MCF 10A (cell line): ENCODE data around the gene GSAP. TPM values are rescaled to one million over a fixed set of nuclear protein-coding genes. Genes with fewer than 3 reads are reported as not detected.
A peak's percentile ranks its signal among the peaks of the same experiment; 100 is the strongest.

ENCODE experiments used
- BruUV-seq: library from RNA; stranded (reverse); fragments of 400-500 nt; replicated peaks from 2 replicates; lab custom pipeline; 2021; lab: Mats Ljungman, UMichigan
- CTCF ChIA-PET: fragments of 300-600 bp; sonication (Branson Sonifier 250); formaldehyde crosslinking; extraction: SDS; loops from one replicate; lab custom pipeline; 2021; ENCODE audit warnings: antibody characterized with exemption, inconsistent platforms; lab: Yijun Ruan, JAX
- POLR2A ChIA-PET: fragments of 300-600, 350-650 bp; sonication (Branson Sonifier 250); formaldehyde crosslinking; extraction: SDS; loops from one replicate; lab custom pipeline; 2020; ENCODE audit warnings: antibody characterized with exemption, inconsistent platforms; lab: Yijun Ruan, JAX
- DNase-seq: peaks from one replicate; pipeline ENCODE4 v3.0.0-alpha.2; 2018; ENCODE audit not compliant: unreplicated experiment
- H3K27ac Mint-ChIP-seq: one replicate; pipeline ENCODE4 v1.8.0; 2022; ENCODE audit warnings: mild to moderate bottlenecking, low read depth, mixed read lengths; ENCODE audit not compliant: unreplicated experiment
- H3K27me3 Mint-ChIP-seq: one replicate; pipeline ENCODE4 v1.8.0; 2022; ENCODE audit warnings: mixed read lengths; ENCODE audit not compliant: insufficient read depth, unreplicated experiment
- H3K36me3 Mint-ChIP-seq: one replicate; pipeline ENCODE4 v1.8.0; 2022; ENCODE audit warnings: mild to moderate bottlenecking, moderate library complexity, mixed read lengths; ENCODE audit not compliant: insufficient read depth, unreplicated experiment
- H3K4me1 Mint-ChIP-seq: one replicate; pipeline ENCODE4 v1.8.0; 2022; ENCODE audit warnings: mixed read lengths; ENCODE audit not compliant: insufficient read depth, unreplicated experiment
- H3K4me3 Mint-ChIP-seq: one replicate; pipeline ENCODE4 v1.8.0; 2022; ENCODE audit warnings: mild to moderate bottlenecking, moderate library complexity, mixed read lengths; ENCODE audit not compliant: unreplicated experiment
- H3K9me3 Mint-ChIP-seq: one replicate; pipeline ENCODE4 v1.8.0; 2022; ENCODE audit warnings: mixed read lengths; ENCODE audit not compliant: unreplicated experiment
- intact Hi-C: fragments of 100-400 bp; cut with micrococcal nuclease; formaldehyde crosslinking; loops from 2 replicates; pipeline ENCODE4 v1.14.1; 2022
- total RNA-seq: library from RNA; stranded (reverse); gene quantifications from 2 replicates; pipeline ENCODE4 v1.2.3, GENCODE V29; 2022
- TF ChIP-seq, protein P1 (sequence below): fragments of 200-600 bp; IDR thresholded peaks from one replicate; pipeline ENCODE4 v1.8.0; 2022; ENCODE audit warnings: antibody characterized with exemption, mild to moderate bottlenecking; ENCODE audit not compliant: unreplicated experiment

The GSAP gene
- total RNA-seq, 1 experiment from 2014 or later: 13.7 TPM

DNA sequence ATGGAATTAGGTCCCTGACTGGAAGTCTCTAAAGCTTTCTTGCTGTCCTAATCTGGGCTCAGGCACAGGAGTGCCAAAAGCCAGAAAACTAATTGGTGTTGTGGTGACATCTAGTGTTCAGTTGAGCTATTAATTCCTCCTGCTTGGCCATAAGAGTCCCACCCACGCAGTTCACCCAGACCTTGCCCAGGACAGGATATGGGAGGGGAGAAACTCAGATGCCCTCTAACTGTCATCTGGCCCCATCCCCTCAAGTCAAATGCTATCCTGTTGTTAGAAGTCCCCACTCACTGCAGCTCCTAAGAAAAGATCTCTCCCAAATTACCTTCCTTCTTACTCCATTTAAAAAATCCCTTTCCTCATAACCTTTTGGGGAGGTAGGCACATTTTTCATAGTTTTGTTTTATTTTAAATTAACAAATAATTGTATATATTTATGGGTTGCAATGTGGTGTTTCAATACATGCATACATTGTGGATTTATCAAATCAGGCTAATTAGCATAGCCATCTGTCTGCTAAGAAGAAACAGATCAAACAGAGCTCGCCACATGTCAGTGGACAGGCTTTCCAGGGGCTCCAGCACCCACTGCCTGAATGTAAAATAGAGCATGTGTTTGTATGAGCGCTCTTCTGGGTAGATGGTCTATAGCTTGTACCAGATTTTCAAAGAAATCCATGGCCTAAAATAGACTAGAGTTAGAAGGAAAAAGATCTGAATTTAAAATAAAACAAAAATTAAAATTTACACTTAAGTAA lies 84.0 kb downstream of the GSAP start:
- DNase-seq: peak; percentile 90
- H3K27me3 Mint-ChIP-seq: no peaks in the 10 kb centered on the region
- H3K36me3 Mint-ChIP-seq: no peaks in the 10 kb centered on the region
- TF ChIP-seq, protein P1, sequence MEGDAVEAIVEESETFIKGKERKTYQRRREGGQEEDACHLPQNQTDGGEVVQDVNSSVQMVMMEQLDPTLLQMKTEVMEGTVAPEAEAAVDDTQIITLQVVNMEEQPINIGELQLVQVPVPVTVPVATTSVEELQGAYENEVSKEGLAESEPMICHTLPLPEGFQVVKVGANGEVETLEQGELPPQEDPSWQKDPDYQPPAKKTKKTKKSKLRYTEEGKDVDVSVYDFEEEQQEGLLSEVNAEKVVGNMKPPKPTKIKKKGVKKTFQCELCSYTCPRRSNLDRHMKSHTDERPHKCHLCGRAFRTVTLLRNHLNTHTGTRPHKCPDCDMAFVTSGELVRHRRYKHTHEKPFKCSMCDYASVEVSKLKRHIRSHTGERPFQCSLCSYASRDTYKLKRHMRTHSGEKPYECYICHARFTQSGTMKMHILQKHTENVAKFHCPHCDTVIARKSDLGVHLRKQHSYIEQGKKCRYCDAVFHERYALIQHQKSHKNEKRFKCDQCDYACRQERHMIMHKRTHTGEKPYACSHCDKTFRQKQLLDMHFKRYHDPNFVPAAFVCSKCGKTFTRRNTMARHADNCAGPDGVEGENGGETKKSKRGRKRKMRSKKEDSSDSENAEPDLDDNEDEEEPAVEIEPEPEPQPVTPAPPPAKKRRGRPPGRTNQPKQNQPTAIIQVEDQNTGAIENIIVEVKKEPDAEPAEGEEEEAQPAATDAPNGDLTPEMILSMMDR: peak; percentile 75
- CTCF ChIA-PET: interaction anchor here (0.6 to 3.1 kb wide), 30 partner anchors 9 to 1461 kb away, joined by 3 to 33 read pairs (median 4); partner anchors contain the start of gene CCDC146
- intact Hi-C loops: loop anchor here (10.0 kb wide), 1 partner anchor 203 kb away; the partner anchor contains the start of gene PTPN12
- no peaks in the 10 kb centered on the region for H3K9me3 Mint-ChIP-seq
- POLR2A ChIA-PET: interaction anchor here (0.6 to 1.5 kb wide), 5 partner anchors 13 to 420 kb away, joined by 3 to 6 read pairs (median 5); partner anchors contain the start of gene CCDC146
- no peak overlapping the region for H3K27ac Mint-ChIP-seq
- no TSS peak for BruUV-seq
- peaks cover 26% of the 10 kb centered on the region for H3K4me1 Mint-ChIP-seq
- no peak overlapping the region for H3K4me3 Mint-ChIP-seq

DNA sequence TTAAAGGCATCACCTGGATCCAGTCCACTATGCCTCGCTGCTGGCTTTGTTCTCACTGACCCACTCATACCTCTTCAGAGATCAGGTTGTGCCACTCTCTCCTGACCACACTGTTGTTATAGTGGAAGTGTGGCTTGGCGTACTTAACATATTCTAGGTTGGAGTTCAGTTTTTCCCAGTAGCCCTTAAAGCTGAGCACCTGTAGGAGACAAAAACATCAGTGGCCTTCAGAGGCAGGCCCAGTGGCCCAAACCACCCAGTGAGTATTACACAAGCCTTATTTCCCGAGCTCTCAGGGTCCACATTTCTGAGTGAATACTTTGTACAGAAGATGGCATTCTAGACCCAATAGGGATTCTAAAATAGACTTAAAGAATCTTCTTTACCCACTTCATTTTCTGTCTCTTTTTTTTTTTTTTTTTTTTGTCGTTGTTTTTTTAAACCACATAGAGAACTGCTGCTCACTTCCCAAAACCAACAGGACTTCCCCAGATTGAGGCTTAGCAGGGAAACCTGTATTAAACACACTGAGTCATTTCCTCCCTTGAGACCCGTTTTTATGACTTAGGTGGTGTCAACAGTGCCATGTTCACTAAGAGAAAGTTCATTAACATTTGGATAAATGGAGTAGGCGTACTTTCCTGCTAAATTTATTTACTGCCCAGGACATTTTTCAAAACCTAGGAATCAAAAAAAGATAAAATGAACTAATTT lies 85.8 kb downstream of the GSAP start:
- TF ChIP-seq, protein P1: no peak
- no peaks in the 10 kb centered on the region for H3K27me3 Mint-ChIP-seq
- intact Hi-C loops: loop anchor here (1.0 to 10.0 kb wide), 2 partner anchors 83 to 204 kb away; partner anchors contain the start of gene PTPN12
- H3K36me3 Mint-ChIP-seq: no peaks in the 10 kb centered on the region
- no peaks in the 10 kb centered on the region for H3K9me3 Mint-ChIP-seq
- peak overlapping the region; percentile 76 for H3K27ac Mint-ChIP-seq
- BruUV-seq: no TSS peak
- POLR2A ChIA-PET: interaction anchor here (0.6 kb wide), 1 partner anchor 137 kb away, joined by 4 read pairs; no protein-coding TSS in a partner anchor
- H3K4me1 Mint-ChIP-seq: peaks cover 32% of the 10 kb centered on the region
- CTCF ChIA-PET: interaction anchor here (0.6 to 3.1 kb wide), 4 partner anchors 7 to 246 kb away, joined by 3 to 33 read pairs (median 6); no protein-coding TSS in a partner anchor
- peak; percentile 72 for DNase-seq
- no peak overlapping the region for H3K4me3 Mint-ChIP-seq

DNA sequence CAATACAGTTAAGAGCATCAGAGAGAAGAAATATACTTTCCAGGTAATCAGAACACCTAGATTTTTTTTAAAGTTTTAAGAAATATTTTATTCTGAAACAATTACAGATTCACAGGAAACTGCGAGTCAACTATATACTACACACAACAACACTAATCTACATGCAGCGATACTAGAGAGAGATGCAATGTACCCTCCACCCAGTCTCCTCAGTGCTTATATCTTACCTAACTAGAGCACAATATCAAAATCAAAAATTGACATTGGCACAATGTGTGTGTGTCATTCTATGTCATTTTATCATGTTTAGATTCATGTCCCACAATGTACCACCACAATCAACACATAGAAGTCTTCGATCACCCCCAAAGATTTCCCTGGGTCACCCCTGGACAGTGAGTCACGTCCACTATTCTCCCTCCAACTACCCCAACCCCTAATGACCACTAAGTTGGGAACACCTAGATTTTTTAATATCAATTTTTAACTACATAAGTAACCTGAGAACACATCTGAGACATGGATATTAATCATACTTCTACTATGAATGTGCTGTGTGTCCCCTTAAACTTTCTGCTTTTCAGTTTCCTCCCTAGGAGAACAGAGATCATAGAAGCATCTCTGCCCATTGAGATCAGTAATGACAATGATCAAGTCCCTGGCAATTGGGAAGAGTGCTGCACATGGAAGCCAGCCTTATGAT lies 86.5 kb downstream of the GSAP start:
- peaks cover 32% of the 10 kb centered on the region for H3K4me1 Mint-ChIP-seq
- intact Hi-C loops: loop anchor here (1.0 to 10.0 kb wide), 2 partner anchors 82 to 205 kb away; partner anchors contain the start of gene PTPN12
- TF ChIP-seq, protein P1: no peak
- H3K27ac Mint-ChIP-seq: no peak overlapping the region
- CTCF ChIA-PET: interaction anchor here (0.6 to 1.0 kb wide), 2 partner anchors 9 to 247 kb away, joined by 3 to 4 read pairs; no protein-coding TSS in a partner anchor
- BruUV-seq: no TSS peak
- no peak overlapping the region for H3K4me3 Mint-ChIP-seq
- H3K9me3 Mint-ChIP-seq: no peaks in the 10 kb centered on the region
- H3K36me3 Mint-ChIP-seq: no peaks in the 10 kb centered on the region
- POLR2A ChIA-PET: interaction anchor here (0.9 kb wide), 1 partner anchor 82 kb away, joined by 3 read pairs; no protein-coding TSS in a partner anchor
- H3K27me3 Mint-ChIP-seq: no peaks in the 10 kb centered on the region
- DNase-seq: no peak
